ENCODE measurements around the gene NCOA1. TPM values are rescaled to one million over a fixed set of nuclear protein-coding genes. Genes with fewer than 3 reads are reported as not detected.
"Not testable (repeated sequence)": the region's sequence is repeated elsewhere in the genome, so short reads cannot be mapped to it uniquely, and the experiment has no call there.

NCOA1 gene
- total and polyA plus RNA-seq, 2 experiments from 2014 or later: 32.5 to 51.7 TPM

DNA sequence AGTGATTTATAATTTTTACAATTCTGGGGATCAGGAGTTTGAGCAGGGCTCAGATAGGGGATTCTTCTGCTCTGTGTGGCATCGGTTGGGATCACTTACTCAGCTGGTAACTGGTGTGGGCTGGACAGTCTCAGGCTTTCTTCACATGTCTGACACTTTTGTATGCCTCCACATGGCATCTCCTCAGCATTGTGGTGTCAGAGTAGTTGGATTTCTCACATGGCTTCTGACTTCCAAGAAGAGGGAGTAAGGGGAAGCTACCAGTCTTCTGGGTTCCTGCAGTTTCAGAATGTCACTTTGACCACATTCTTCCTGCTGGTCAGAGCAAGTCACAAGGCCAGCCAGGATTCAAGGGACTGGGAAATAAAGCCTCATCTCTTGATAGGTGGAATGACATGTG is 55.6 kb downstream of the NCOA1 start:
- H3K9me3 ChIP-seq (ENCODE audit: low read depth): peaks cover 11% of the 10 kb centered on the region

DNA sequence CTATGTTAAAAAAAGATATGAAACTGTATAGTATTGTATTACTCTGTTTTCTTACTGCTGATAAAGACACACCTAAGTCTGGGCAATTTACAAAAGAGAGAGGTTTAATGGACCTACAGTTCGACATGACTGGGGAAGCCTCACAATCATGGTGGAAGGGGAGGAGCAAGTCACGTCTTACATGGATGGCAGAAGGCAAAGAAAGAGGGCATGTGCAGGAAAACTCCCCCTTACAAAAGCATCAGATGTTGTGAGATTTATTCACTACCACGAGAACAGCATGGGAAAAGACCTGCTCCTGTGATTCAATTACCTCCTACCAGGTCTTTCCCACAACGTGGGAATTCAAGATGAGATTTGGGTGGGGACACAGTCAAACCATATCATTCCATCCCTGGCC is 57.0 kb downstream of the NCOA1 start:
- Histone ChIP-seq H3K27ac (no peak overlapping the region), H3K9me2 (replicated peaks; ENCODE audit: insufficient read depth) (no peaks in the 10 kb centered on the region), H3K9me3 (ENCODE audit: low read depth) (peaks cover 4% of the 10 kb centered on the region), H3K79me2 (peaks cover 84% of the 10 kb centered on the region), H3K4me3 (no peak overlapping the region), H3K27me3 (no peaks in the 10 kb centered on the region), H4K20me1 (ENCODE audit: insufficient read depth, poor library complexity, severe bottlenecking) (peaks cover 8% of the 10 kb centered on the region), H3K4me2 (no peak overlapping the region), H3K4me1 (ENCODE audit: insufficient read depth) (no peaks in the 10 kb centered on the region), H3K36me3 (replicated peaks; ENCODE audit: insufficient read depth, low read depth) (no peaks in the 10 kb centered on the region), H2AFZ (no peak overlapping the region)
- no peak for TF ChIP-seq CTCF (IDR thresholded peaks at IDR 0.05; ENCODE audit: poor library complexity)
- no peak for TF ChIP-seq EZH2phosphoT487 (IDR thresholded peaks at IDR 0.05; ENCODE audit: low read depth, severe bottlenecking, unreplicated experiment)
- TF ChIP-seq EZH2 (IDR thresholded peaks at IDR 0.05; ENCODE audit: borderline replicate concordance): no peak
- WGBS (ENCODE audit: low lambda C conversion rate, missing lambda C conversion rate): 83% methylated on average over 4 of the region's 4 CpGs
- no peak for DNase-seq (ENCODE audit: low spot score)

More for the DNA sequence above, 55.6 kb downstream of the NCOA1 start:
- no peaks in the 10 kb centered on the region for H3K36me3 ChIP-seq (replicated peaks; ENCODE audit: insufficient read depth, low read depth)
- no peaks in the 10 kb centered on the region for H3K4me1 ChIP-seq (ENCODE audit: insufficient read depth)
- H3K27me3 ChIP-seq: no peaks in the 10 kb centered on the region
- TF ChIP-seq EZH2phosphoT487 (IDR thresholded peaks at IDR 0.05; ENCODE audit: low read depth, severe bottlenecking, unreplicated experiment) (no peak), EZH2 (IDR thresholded peaks at IDR 0.05; ENCODE audit: borderline replicate concordance) (no peak), CTCF (IDR thresholded peaks at IDR 0.05; ENCODE audit: poor library complexity) (no peak)
- WGBS (ENCODE audit: low lambda C conversion rate, missing lambda C conversion rate): 76% methylated on average over 1 of the region's 1 CpG
- no peak for DNase-seq (ENCODE audit: low spot score)
- H3K27ac ChIP-seq: no peak overlapping the region
- no peaks in the 10 kb centered on the region for H3K9me2 ChIP-seq (replicated peaks; ENCODE audit: insufficient read depth)
- peaks cover under 1% of the 10 kb centered on the region for H4K20me1 ChIP-seq (ENCODE audit: insufficient read depth, poor library complexity, severe bottlenecking)
- no peak overlapping the region for H3K4me3 ChIP-seq
- no peak overlapping the region for H3K4me2 ChIP-seq
- H3K79me2 ChIP-seq: peaks cover 85% of the 10 kb centered on the region
- no peak overlapping the region for H2AFZ ChIP-seq

DNA sequence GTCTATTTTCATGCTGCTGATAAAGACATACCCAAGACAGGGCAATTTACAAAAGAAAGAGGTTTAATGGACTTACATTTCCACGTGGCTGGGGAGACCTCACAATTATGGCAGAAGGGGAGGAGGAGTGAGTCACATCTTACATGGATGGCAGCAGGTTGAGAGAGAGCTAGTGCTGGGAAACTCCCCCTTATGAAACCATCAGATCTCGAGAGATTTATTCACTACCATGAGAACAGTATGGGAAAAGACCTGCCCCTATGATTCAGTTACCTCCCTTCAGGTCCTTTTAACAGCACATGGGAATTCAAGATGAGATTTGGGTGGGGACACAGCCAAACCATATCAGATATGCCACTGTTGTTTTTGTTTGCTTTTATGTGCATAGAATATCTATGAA is 59.2 kb downstream of the NCOA1 start:
- not testable (repeated sequence) for H3K9me3 ChIP-seq (ENCODE audit: low read depth); H3K36me3 ChIP-seq (replicated peaks; ENCODE audit: insufficient read depth, low read depth); DNase-seq (ENCODE audit: low spot score); H3K4me3 ChIP-seq; H3K9me2 ChIP-seq (replicated peaks; ENCODE audit: insufficient read depth); H3K27ac ChIP-seq; H3K4me1 ChIP-seq (ENCODE audit: insufficient read depth); H4K20me1 ChIP-seq (ENCODE audit: insufficient read depth, poor library complexity, severe bottlenecking); H2AFZ ChIP-seq; H3K27me3 ChIP-seq; H3K4me2 ChIP-seq
- whole genome bisulfite sequencing (ENCODE audit: low lambda C conversion rate, missing lambda C conversion rate): 70% methylated on average over 2 of the region's 2 CpGs
- peaks cover 82% of the 10 kb centered on the region for H3K79me2 ChIP-seq

DNA sequence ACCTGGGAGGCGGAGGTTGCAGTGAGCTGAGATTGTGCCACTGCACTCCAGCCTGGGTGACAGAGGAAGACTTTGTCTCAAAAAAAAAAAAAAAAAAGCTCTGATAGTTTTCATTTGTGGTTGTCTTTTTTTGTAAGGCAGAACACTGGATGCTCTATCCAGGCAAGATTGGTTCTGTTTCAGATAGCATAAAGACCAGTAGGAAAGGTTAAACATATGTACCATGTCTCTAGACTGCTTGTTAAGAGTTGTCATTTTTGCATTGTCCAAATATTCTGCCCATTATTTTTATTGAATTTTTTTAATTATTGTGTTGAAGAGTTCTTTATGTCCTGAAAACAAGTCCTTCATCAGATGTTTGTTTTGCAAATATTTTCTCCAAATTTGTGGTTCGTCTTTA is 60.0 kb downstream of the NCOA1 start:
- peaks cover 4% of the 10 kb centered on the region for H3K9me3 ChIP-seq (ENCODE audit: low read depth)
- H3K27ac ChIP-seq: no peak overlapping the region
- no peaks in the 10 kb centered on the region for H3K36me3 ChIP-seq (replicated peaks; ENCODE audit: insufficient read depth, low read depth)
- H2AFZ ChIP-seq: no peak overlapping the region
- WGBS (ENCODE audit: low lambda C conversion rate, missing lambda C conversion rate): 100% methylated on average over 2 of the region's 2 CpGs
- H3K79me2 ChIP-seq: peaks cover 82% of the 10 kb centered on the region
- no peaks in the 10 kb centered on the region for H3K4me1 ChIP-seq (ENCODE audit: insufficient read depth)
- TF ChIP-seq CTCF (IDR thresholded peaks at IDR 0.05; ENCODE audit: poor library complexity) (no peak), EZH2 (IDR thresholded peaks at IDR 0.05; ENCODE audit: borderline replicate concordance) (no peak), EZH2phosphoT487 (IDR thresholded peaks at IDR 0.05; ENCODE audit: low read depth, severe bottlenecking, unreplicated experiment) (no peak)
- no peaks in the 10 kb centered on the region for H3K27me3 ChIP-seq
- H3K4me2 ChIP-seq: no peak overlapping the region
- no peaks in the 10 kb centered on the region for H3K9me2 ChIP-seq (replicated peaks; ENCODE audit: insufficient read depth)
- no peak overlapping the region for H3K4me3 ChIP-seq
- no peak for DNase-seq (ENCODE audit: low spot score)
- peaks cover 8% of the 10 kb centered on the region for H4K20me1 ChIP-seq (ENCODE audit: insufficient read depth, poor library complexity, severe bottlenecking)
